ENCODE results near the gene SMIM3. TPM values are rescaled to one million over a fixed set of nuclear protein-coding genes. Genes with fewer than 3 reads are reported as not detected.

The SMIM3 gene
- total and polyA plus RNA-seq, 2 of the 4 experiments (the other 2 are of a cell fraction): 37.5 to 53.4 TPM

- H4K8ac ChIP-seq (ENCODE audit: low read depth in 2 of 2, low read length in 2 of 2): no peak overlapping the region
- no peak for TF ChIP-seq BHLHE40 (IDR thresholded peaks at IDR 0.05; ENCODE audit: low read depth, low read length)
- TF ChIP-seq CTCF (conservative IDR thresholded peaks at IDR 0.05; ENCODE audit: low read depth, low read length): no peak
- TF ChIP-seq RFX5 (IDR thresholded peaks at IDR 0.05; ENCODE audit: low read depth, low read length): no peak
- H2BK15ac ChIP-seq (ENCODE audit: low read depth, low read length): no peak overlapping the region
- no peak overlapping the region for H2AK5ac ChIP-seq (ENCODE audit: low read depth, low read length)
- no peak overlapping the region for H2BK120ac ChIP-seq (ENCODE audit: low read depth, low read length)
- no peak overlapping the region for H3K4me3 ChIP-seq (ENCODE audit: insufficient read depth, low read depth, low read length)
- H2BK20ac ChIP-seq (ENCODE audit: low read depth, low read length): no peak overlapping the region
- no peak overlapping the region for H4K5ac ChIP-seq (ENCODE audit: low read depth, low read length)
- no peak overlapping the region for H3K18ac ChIP-seq (ENCODE audit: low read depth, low read length)
- peaks cover 2% of the 10 kb centered on the region for H3K27me3 ChIP-seq (ENCODE audit: control insufficient read depth, insufficient read depth, low read length)
- no peak for ATAC-seq (ENCODE audit: low read depth)
- no peak overlapping the region for H3K27ac ChIP-seq (ENCODE audit: insufficient read depth, low read length)
- H3K9me3 ChIP-seq (ENCODE audit: control insufficient read depth, insufficient read depth, low read length): 0 out of 2 replicates have a peak, but pooled peaks cover 3% of the 10 kb centered on the region
- no peak overlapping the region for H3K4ac ChIP-seq (ENCODE audit: low read depth, low read length)
- no peaks in the 10 kb centered on the region for H3K36me3 ChIP-seq (ENCODE audit: control insufficient read depth, insufficient read depth, low read length)
- H2AFZ ChIP-seq (replicated peaks; ENCODE audit: low read length, poor library complexity): no peak overlapping the region
- H3K14ac ChIP-seq (replicated peaks; ENCODE audit: low read depth, low read length): no peak overlapping the region
- no peak overlapping the region for H3K9ac ChIP-seq (ENCODE audit: low read depth, low read length)
- H2AK9ac ChIP-seq (replicated peaks; ENCODE audit: low read depth, low read length, poor library complexity): no peak overlapping the region
- no peak overlapping the region for H3K4me2 ChIP-seq (ENCODE audit: low read depth, low read length)
- in situ Hi-C loops (cut with MboI; ENCODE audit: low sequenced_read_pairs): no loop called here
- no peaks in the 10 kb centered on the region for H3K79me1 ChIP-seq (ENCODE audit: low read depth in 1 of 2, low read length in 2 of 2)
- ChIA-PET POLR2A (ENCODE audit: unreplicated experiment) (no interaction called here), CTCF (no interaction called here)
- H2BK5ac ChIP-seq (ENCODE audit: low read depth, low read length, poor library complexity, severe bottlenecking): no peak overlapping the region
- H4K20me1 ChIP-seq (ENCODE audit: insufficient read depth, low read length): no peaks in the 10 kb centered on the region
- intact Hi-C loops (cut with micrococcal nuclease): no loop called here
- dilution Hi-C loops (cut with HindIII; ENCODE audit: low sequenced_read_pairs, unreplicated experiment): no loop called here
- H3K4me1 ChIP-seq (ENCODE audit: control insufficient read depth, insufficient read depth, low read length): no peaks in the 10 kb centered on the region
- no TSS peak for BruUV-seq (replicated peaks)
- no peaks in the 10 kb centered on the region for H3K9me1 ChIP-seq (ENCODE audit: insufficient read depth, low read length)
- WGBS, 2 experiments (ENCODE audit: extremely low coverage in 2 of 2, insufficient read length in 1 of 2): no CpG with 5 or more reads among the region's 2 CpGs
- no peak for DNase-seq
- H4K91ac ChIP-seq (ENCODE audit: insufficient read depth, low read depth, low read length): no peak overlapping the region
- H3K23ac ChIP-seq (ENCODE audit: low read depth, low read length): no peak overlapping the region
- no peak overlapping the region for H3K56ac ChIP-seq (ENCODE audit: extremely low read depth, insufficient read depth, low read length)
Observed at GRCh38 chr5:150816946-150817345, 38.4 kb downstream of the SMIM3 start.

Data from IMR-90 (cell line).